Keratinocyte (primary cell): Measurements from ENCODE around the gene PRDM4. TPM values are rescaled to one million over a fixed set of nuclear protein-coding genes. Genes with fewer than 3 reads are reported as not detected.
A peak's percentile ranks its signal among the peaks of the same experiment; 100 is the strongest.

ENCODE experiments used
- DNase-seq: peaks from one replicate; pipeline ENCODE4 v3.0.0-alpha.2; 2011; ENCODE audit warnings: low read depth, missing footprints, low spot score
- FAIRE-seq: peaks from 2 replicates; lab custom pipeline; 2011; peaks lifted over from hg19 to GRCh38; lab: Jason Lieb, UNC
- H2AFZ ChIP-seq: 2 replicates; pipeline ENCODE4 v1.6.0; 2012; ENCODE audit warnings: low read length, control low read depth, inconsistent platforms; ENCODE audit not compliant: control insufficient read depth
- H3K27ac ChIP-seq: 2 replicates; pipeline ENCODE4 v1.5.1; 2011; ENCODE audit warnings: low read length; ENCODE audit not compliant: control insufficient read depth, insufficient read depth
- H3K27me3 ChIP-seq: 3 replicates; pipeline ENCODE4 v1.6.0; 2011; ENCODE audit warnings: low read length; ENCODE audit not compliant: control insufficient read depth, insufficient read depth; ENCODE audit errors: extremely low read depth
- H3K36me3 ChIP-seq, 2 experiments: 2 replicates in 1 of 2; 3 replicates in 1 of 2; pipeline ENCODE4 v1.5.1; 2011; ENCODE audit warnings: low read length in 2 of 2, mild to moderate bottlenecking in 1 of 2; ENCODE audit not compliant: control insufficient read depth in 2 of 2, insufficient read depth in 2 of 2; ENCODE audit errors: extremely low read depth in 1 of 2
- H3K4me1 ChIP-seq: 3 replicates; pipeline ENCODE4 v1.5.1; 2011; ENCODE audit warnings: low read length; ENCODE audit not compliant: control insufficient read depth, insufficient read depth; ENCODE audit errors: extremely low read depth
- H3K4me2 ChIP-seq: 3 replicates; pipeline ENCODE4 v1.6.0; 2011; ENCODE audit warnings: low read depth, low read length; ENCODE audit not compliant: control insufficient read depth, insufficient read depth; ENCODE audit errors: extremely low read depth
- H3K4me3 ChIP-seq, 3 experiments: fragments of 200-600 bp in 1 of 3; sonication (generic) in 1 of 3; 2 replicates in 2 of 3; 3 replicates in 1 of 3; pipeline ENCODE4 v1.5.1; 2011 to 2016; ENCODE audit warnings: low read length in 3 of 3, mild to moderate bottlenecking in 3 of 3, control low read depth in 2 of 3, inconsistent platforms in 1 of 3, low read depth in 1 of 3, mixed read lengths in 1 of 3, mixed run types in 1 of 3, moderate library complexity in 1 of 3; ENCODE audit not compliant: control insufficient read depth in 2 of 3, insufficient read depth in 2 of 3; ENCODE audit errors: extremely low read depth in 1 of 3
- H3K79me2 ChIP-seq: 2 replicates; pipeline ENCODE4 v1.6.0; 2012; ENCODE audit warnings: low read length; ENCODE audit not compliant: control insufficient read depth, insufficient read depth
- H3K9ac ChIP-seq: 3 replicates; pipeline ENCODE4 v1.6.0; 2011; ENCODE audit warnings: low read length; ENCODE audit not compliant: control insufficient read depth, insufficient read depth; ENCODE audit errors: extremely low read depth
- H3K9me1 ChIP-seq: 3 replicates; pipeline ENCODE4 v1.6.0; 2011; ENCODE audit warnings: low read length; ENCODE audit not compliant: control insufficient read depth, insufficient read depth; ENCODE audit errors: extremely low read depth
- H3K9me3 ChIP-seq: 2 replicates; pipeline ENCODE4 v1.5.1; 2012; ENCODE audit warnings: low read depth, low read length; ENCODE audit not compliant: control insufficient read depth
- H4K20me1 ChIP-seq: 3 replicates; pipeline ENCODE4 v1.6.0; 2011; ENCODE audit warnings: low read length; ENCODE audit not compliant: control insufficient read depth, insufficient read depth; ENCODE audit errors: extremely low read depth
- EZH2 ChIP-seq: IDR thresholded peaks from one replicate; pipeline ENCODE4 v1.6.1; 2012; ENCODE audit warnings: inconsistent platforms, mild to moderate bottlenecking, low read length, moderate library complexity
- dilution Hi-C: fragments of 300-500 bp; cut with MboI; formaldehyde crosslinking; loops from one replicate; pipeline ENCODE4 v1.7.0; 2020; ENCODE audit warnings: low sequenced_read_pairs; ENCODE audit not compliant: extremely low pct_ligation_motif_present
- polyA plus RNA-seq, 5 experiments: library from polyadenylated mRNA; depleted of rRNA in 3 of 5; stranded (reverse) in 3 of 5; stranded (forward) in 1 of 5; unstranded in 1 of 5; fragments of >200 nt; gene quantifications; 1 replicate in 1 of 5; 2 replicates in 3 of 5; 3 replicates in 1 of 5; pipeline versions ENCODE4 v1.2.1 to v1.2.3, GENCODE V29; 2011 to 2012; ENCODE audit warnings: missing spikeins in 2 of 5, low read depth in 1 of 5, low replicate concordance in 1 of 5
- TF ChIP-seq, protein P1 (sequence below), 3 experiments: IDR thresholded peaks in 1 of 3; conservative IDR thresholded peaks in 1 of 3; optimal IDR thresholded peaks in 1 of 3; 2 replicates in 2 of 3; 3 replicates in 1 of 3; pipeline versions ENCODE3 to v1.5.1; 2011; ENCODE audit warnings: low read length in 3 of 3, mild to moderate bottlenecking in 3 of 3, moderate library complexity in 2 of 3, control low read depth in 1 of 3, inconsistent platforms in 1 of 3; ENCODE audit not compliant: insufficient read depth in 2 of 3; ENCODE audit errors: extremely low read depth in 1 of 3

PRDM4 gene
- polyA plus RNA-seq, 1 donor (not counting 4 experiments of a cell fraction or from before 2014, with no cell fraction given) = 26.5 TPM

DNA sequence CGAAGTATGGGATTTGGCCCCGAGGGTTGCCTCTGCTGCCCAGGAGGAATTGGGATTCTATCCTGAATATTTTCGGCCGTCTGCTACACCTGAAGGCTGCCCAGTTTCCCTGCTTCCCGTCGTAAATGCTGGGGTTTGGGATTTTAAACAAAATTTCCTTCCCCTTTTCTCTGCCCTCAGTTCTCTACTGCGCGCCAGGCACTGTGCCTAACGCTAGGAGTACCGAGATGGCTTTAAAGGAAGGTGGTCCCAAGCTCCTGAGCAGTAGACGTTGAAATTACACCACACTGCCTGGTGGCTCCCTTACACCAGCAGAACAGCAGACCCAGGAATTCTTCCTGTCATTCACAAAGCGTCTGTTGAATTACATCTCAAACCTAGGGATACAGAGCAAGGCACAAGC lies 566 bp upstream of the PRDM4 start:
- Histone ChIP-seq H2AFZ (peak overlapping the region; percentile 98), H3K36me3 (peaks cover 6 to 12% of the 10 kb centered on the region in 2 experiments), H3K27ac (no peak overlapping the region), H3K4me3 (peak overlapping the region; percentile 47 to 80 (median 67)), H3K4me2 (peak overlapping the region; percentile 65), H3K9me1 (no peaks in the 10 kb centered on the region), H3K27me3 (no peaks in the 10 kb centered on the region), H4K20me1 (no peaks in the 10 kb centered on the region), H3K4me1 (peaks cover 12% of the 10 kb centered on the region), H3K9ac (peak overlapping the region; percentile 65), H3K79me2 (peaks cover 39% of the 10 kb centered on the region), H3K9me3 (no peaks in the 10 kb centered on the region)
- no peak for FAIRE-seq
- dilution Hi-C loops = no loop called here
- no peak for DNase-seq
- TF ChIP-seq, protein P1, sequence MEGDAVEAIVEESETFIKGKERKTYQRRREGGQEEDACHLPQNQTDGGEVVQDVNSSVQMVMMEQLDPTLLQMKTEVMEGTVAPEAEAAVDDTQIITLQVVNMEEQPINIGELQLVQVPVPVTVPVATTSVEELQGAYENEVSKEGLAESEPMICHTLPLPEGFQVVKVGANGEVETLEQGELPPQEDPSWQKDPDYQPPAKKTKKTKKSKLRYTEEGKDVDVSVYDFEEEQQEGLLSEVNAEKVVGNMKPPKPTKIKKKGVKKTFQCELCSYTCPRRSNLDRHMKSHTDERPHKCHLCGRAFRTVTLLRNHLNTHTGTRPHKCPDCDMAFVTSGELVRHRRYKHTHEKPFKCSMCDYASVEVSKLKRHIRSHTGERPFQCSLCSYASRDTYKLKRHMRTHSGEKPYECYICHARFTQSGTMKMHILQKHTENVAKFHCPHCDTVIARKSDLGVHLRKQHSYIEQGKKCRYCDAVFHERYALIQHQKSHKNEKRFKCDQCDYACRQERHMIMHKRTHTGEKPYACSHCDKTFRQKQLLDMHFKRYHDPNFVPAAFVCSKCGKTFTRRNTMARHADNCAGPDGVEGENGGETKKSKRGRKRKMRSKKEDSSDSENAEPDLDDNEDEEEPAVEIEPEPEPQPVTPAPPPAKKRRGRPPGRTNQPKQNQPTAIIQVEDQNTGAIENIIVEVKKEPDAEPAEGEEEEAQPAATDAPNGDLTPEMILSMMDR (optimal IDR thresholded peaks at IDR 0.05 in 1 of 3, IDR thresholded peaks at IDR 0.05 in 1 of 3, conservative IDR thresholded peaks at IDR 0.05 in 1 of 3; ENCODE audit: extremely low read depth in 1 of 3, insufficient read depth in 2 of 3, low read length in 3 of 3) = no peak
- TF ChIP-seq EZH2 = no peak

DNA sequence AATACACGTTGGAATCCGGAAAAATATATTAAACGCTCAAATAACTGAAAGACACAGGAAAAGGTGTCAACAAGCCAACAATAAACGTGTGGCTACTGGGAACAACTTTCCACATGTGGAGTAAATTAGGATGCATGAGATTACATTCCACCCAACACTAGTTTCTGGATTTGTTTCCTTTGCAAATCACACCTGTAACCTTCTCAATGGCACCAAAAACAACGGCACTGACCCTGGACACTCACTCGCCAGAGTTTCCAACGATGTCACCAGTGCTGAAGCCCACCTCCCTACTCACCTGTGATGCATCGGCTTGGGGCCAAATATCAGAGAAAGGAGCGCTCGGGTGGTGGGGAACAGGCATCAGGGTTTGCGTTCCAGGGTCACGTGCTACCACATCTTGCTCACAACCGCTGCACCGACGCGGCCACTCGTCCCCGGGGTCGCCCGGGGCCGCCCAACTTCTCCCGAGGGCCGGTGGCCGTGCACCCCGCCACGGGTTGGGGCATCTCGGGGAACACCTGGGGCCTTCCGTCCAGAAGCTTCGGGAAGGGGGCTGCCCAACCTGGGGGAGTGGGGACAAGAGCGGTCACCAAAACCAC lies 629 bp downstream of the PRDM4 start:
- FAIRE-seq = no peak
- H3K36me3 ChIP-seq = peaks cover 11 to 21% of the 10 kb centered on the region in 2 experiments
- TF ChIP-seq, protein P1 (optimal IDR thresholded peaks at IDR 0.05 in 1 of 3, IDR thresholded peaks at IDR 0.05 in 1 of 3, conservative IDR thresholded peaks at IDR 0.05 in 1 of 3; ENCODE audit: extremely low read depth in 1 of 3, insufficient read depth in 2 of 3, low read length in 3 of 3) = no peak
- TF ChIP-seq EZH2 = no peak
- DNase-seq = no peak
- H3K9me3 ChIP-seq = no peaks in the 10 kb centered on the region
- H3K79me2 ChIP-seq = peaks cover 43% of the 10 kb centered on the region
- peaks cover 12% of the 10 kb centered on the region for H3K4me1 ChIP-seq
- H3K9me1 ChIP-seq = no peaks in the 10 kb centered on the region
- H3K4me2 ChIP-seq = peak overlapping the region; percentile 86
- dilution Hi-C loops = no loop called here
- no peaks in the 10 kb centered on the region for H3K27me3 ChIP-seq
- H3K4me3 ChIP-seq = peak overlapping the region; percentile 80 to 97 (median 90)
- H2AFZ ChIP-seq = peak overlapping the region; percentile 42
- H4K20me1 ChIP-seq = no peaks in the 10 kb centered on the region
- H3K9ac ChIP-seq = peak overlapping the region; percentile 88
- H3K27ac ChIP-seq = peak overlapping the region; percentile 89
